HEK293T (cell line): ENCODE measurements around the gene CCDC40.

Experiments used
- FOXA1 ChIP-seq: fragments of 450-650 bp; IDR thresholded peaks from 2 replicates; pipeline ENCODE4 v1.6.1; 2016; ENCODE audit warnings: mild to moderate bottlenecking
- FOXK2 ChIP-seq: fragments of 450-650 bp; IDR thresholded peaks from 2 replicates; pipeline ENCODE4 v1.6.1; 2016; ENCODE audit warnings: mild to moderate bottlenecking
- FOXM1 ChIP-seq: fragments of 450-650 bp; IDR thresholded peaks from 2 replicates; pipeline ENCODE4 v1.6.1; 2017; ENCODE audit warnings: mild to moderate bottlenecking, borderline replicate concordance
- SP1 ChIP-seq: fragments of 450-650 bp; IDR thresholded peaks from 2 replicates; pipeline ENCODE4 v1.6.1; 2017
- ZNF384 ChIP-seq: fragments of 450-650 bp; IDR thresholded peaks from 2 replicates; pipeline ENCODE4 v1.6.1; 2016
- TF ChIP-seq, protein P1 (sequence below): fragments of 450-650 bp; IDR thresholded peaks from 2 replicates; pipeline ENCODE4 v1.6.1; 2016

DNA sequence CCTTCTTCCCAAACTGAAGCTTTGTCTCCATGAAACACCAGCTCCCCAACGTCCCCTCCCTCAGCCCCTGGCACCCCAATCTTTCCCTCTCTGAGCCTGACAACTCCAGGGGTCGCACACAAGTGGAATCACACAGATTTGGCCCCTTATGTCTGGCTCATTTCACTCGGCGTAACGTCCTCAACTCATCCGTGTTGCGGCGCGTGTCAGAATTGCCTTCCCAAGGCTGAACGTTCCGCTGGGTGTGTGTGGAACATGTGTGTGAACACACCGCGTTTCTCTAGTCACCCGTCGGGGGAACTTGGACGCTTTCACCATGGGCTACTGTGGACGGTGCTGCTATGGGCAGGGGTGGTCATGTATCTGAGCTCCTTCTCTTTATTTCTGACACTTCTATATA, 45.7 kb upstream of the CCDC40 start:
- no peak for TF ChIP-seq FOXA1
- no peak for TF ChIP-seq FOXK2
- TF ChIP-seq, protein P1, sequence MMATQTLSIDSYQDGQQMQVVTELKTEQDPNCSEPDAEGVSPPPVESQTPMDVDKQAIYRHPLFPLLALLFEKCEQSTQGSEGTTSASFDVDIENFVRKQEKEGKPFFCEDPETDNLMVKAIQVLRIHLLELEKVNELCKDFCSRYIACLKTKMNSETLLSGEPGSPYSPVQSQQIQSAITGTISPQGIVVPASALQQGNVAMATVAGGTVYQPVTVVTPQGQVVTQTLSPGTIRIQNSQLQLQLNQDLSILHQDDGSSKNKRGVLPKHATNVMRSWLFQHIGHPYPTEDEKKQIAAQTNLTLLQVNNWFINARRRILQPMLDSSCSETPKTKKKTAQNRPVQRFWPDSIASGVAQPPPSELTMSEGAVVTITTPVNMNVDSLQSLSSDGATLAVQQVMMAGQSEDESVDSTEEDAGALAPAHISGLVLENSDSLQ = no peak
- TF ChIP-seq FOXM1 = no peak
- TF ChIP-seq ZNF384 = no peak
- TF ChIP-seq SP1 = no peak
